Measurements from ENCODE around the gene PHB1. TPM values are rescaled to one million over a fixed set of nuclear protein-coding genes. Genes with fewer than 3 reads are reported as not detected.

Gene PHB1
- total and polyA plus RNA-seq, 2 of the 8 experiments (the other 6 are each of a cell fraction or from before 2014, with no cell fraction given) = 386 to 597 TPM

DNA sequence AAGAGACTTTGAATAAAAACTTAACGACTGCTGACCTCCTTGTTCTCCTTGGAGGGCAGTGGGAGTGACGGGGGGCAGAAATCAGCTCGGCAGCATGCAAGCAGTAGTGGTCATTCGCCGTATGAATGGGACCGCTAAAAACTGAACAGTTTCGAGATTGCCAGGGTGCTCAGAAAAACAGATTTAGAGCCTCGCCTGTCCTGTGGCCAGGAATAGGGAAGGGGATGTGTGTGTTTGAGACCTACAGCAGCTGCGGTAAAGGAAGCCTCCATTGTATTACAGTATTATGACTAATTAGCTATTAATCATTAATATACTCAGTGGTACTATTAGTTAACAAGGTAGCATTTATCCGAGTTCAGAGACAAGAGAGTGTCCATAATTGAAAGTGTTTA lies 52.0 kb downstream of the PHB1 start (continued):
- TF ChIP-seq, protein P1, sequence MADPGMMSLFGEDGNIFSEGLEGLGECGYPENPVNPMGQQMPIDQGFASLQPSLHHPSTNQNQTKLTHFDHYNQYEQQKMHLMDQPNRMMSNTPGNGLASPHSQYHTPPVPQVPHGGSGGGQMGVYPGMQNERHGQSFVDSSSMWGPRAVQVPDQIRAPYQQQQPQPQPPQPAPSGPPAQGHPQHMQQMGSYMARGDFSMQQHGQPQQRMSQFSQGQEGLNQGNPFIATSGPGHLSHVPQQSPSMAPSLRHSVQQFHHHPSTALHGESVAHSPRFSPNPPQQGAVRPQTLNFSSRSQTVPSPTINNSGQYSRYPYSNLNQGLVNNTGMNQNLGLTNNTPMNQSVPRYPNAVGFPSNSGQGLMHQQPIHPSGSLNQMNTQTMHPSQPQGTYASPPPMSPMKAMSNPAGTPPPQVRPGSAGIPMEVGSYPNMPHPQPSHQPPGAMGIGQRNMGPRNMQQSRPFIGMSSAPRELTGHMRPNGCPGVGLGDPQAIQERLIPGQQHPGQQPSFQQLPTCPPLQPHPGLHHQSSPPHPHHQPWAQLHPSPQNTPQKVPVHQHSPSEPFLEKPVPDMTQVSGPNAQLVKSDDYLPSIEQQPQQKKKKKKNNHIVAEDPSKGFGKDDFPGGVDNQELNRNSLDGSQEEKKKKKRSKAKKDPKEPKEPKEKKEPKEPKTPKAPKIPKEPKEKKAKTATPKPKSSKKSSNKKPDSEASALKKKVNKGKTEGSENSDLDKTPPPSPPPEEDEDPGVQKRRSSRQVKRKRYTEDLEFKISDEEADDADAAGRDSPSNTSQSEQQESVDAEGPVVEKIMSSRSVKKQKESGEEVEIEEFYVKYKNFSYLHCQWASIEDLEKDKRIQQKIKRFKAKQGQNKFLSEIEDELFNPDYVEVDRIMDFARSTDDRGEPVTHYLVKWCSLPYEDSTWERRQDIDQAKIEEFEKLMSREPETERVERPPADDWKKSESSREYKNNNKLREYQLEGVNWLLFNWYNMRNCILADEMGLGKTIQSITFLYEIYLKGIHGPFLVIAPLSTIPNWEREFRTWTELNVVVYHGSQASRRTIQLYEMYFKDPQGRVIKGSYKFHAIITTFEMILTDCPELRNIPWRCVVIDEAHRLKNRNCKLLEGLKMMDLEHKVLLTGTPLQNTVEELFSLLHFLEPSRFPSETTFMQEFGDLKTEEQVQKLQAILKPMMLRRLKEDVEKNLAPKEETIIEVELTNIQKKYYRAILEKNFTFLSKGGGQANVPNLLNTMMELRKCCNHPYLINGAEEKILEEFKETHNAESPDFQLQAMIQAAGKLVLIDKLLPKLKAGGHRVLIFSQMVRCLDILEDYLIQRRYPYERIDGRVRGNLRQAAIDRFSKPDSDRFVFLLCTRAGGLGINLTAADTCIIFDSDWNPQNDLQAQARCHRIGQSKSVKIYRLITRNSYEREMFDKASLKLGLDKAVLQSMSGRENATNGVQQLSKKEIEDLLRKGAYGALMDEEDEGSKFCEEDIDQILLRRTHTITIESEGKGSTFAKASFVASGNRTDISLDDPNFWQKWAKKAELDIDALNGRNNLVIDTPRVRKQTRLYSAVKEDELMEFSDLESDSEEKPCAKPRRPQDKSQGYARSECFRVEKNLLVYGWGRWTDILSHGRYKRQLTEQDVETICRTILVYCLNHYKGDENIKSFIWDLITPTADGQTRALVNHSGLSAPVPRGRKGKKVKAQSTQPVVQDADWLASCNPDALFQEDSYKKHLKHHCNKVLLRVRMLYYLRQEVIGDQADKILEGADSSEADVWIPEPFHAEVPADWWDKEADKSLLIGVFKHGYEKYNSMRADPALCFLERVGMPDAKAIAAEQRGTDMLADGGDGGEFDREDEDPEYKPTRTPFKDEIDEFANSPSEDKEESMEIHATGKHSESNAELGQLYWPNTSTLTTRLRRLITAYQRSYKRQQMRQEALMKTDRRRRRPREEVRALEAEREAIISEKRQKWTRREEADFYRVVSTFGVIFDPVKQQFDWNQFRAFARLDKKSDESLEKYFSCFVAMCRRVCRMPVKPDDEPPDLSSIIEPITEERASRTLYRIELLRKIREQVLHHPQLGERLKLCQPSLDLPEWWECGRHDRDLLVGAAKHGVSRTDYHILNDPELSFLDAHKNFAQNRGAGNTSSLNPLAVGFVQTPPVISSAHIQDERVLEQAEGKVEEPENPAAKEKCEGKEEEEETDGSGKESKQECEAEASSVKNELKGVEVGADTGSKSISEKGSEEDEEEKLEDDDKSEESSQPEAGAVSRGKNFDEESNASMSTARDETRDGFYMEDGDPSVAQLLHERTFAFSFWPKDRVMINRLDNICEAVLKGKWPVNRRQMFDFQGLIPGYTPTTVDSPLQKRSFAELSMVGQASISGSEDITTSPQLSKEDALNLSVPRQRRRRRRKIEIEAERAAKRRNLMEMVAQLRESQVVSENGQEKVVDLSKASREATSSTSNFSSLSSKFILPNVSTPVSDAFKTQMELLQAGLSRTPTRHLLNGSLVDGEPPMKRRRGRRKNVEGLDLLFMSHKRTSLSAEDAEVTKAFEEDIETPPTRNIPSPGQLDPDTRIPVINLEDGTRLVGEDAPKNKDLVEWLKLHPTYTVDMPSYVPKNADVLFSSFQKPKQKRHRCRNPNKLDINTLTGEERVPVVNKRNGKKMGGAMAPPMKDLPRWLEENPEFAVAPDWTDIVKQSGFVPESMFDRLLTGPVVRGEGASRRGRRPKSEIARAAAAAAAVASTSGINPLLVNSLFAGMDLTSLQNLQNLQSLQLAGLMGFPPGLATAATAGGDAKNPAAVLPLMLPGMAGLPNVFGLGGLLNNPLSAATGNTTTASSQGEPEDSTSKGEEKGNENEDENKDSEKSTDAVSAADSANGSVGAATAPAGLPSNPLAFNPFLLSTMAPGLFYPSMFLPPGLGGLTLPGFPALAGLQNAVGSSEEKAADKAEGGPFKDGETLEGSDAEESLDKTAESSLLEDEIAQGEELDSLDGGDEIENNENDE (IDR thresholded peaks at IDR 0.05; ENCODE audit: insufficient replicate concordance, low read length) = no peak
- TF ChIP-seq KDM4A (IDR thresholded peaks at IDR 0.05; ENCODE audit: low read depth, low read length, severe bottlenecking) (no peak), POU5F1 (IDR thresholded peaks at IDR 0.05; ENCODE audit: low read depth, low read length) (no peak), KDM5A (IDR thresholded peaks at IDR 0.05; ENCODE audit: low read length) (no peak), CREB1 (IDR thresholded peaks at IDR 0.05) (no peak), RNF2 (IDR thresholded peaks at IDR 0.05; ENCODE audit: borderline replicate concordance, low read depth, low read length, missing control alignments, poor library complexity, severe bottlenecking) (no peak), SRF (IDR thresholded peaks at IDR 0.05; ENCODE audit: low read depth, low read length) (no peak), EZH2 (IDR thresholded peaks at IDR 0.05; ENCODE audit: low read depth, low read length, severe bottlenecking) (no peak), SAP30 (IDR thresholded peaks at IDR 0.05; ENCODE audit: insufficient read depth, insufficient replicate concordance, low read length) (no peak), HDAC6 (IDR thresholded peaks at IDR 0.05; ENCODE audit: low read depth, low read length) (no peak)
- TF ChIP-seq, protein P2, sequence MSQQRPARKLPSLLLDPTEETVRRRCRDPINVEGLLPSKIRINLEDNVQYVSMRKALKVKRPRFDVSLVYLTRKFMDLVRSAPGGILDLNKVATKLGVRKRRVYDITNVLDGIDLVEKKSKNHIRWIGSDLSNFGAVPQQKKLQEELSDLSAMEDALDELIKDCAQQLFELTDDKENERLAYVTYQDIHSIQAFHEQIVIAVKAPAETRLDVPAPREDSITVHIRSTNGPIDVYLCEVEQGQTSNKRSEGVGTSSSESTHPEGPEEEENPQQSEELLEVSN (IDR thresholded peaks at IDR 0.05) = no peak
